Transverse colon (tissue), 4 donors: Measurements from ENCODE around the gene GPX7.

Experiments
- CTCF ChIP-seq, 5 experiments: fragments of 200-600 bp in 3 of 5; fragments of 450-650 bp in 2 of 5; sonication (generic) in 3 of 5; IDR thresholded peaks; 1 replicate in 2 of 5; 2 replicates in 3 of 5; pipeline ENCODE4 v1.5.1; 2016 to 2017; ENCODE audit warnings: antibody characterized with exemption in 5 of 5, inconsistent platforms in 3 of 5, mild to moderate bottlenecking in 2 of 5, moderate library complexity in 1 of 5
- POLR2A ChIP-seq: fragments of 450-650 bp; IDR thresholded peaks from one replicate; pipeline ENCODE4 v1.6.1; 2016; ENCODE audit warnings: antibody characterized with exemption, mild to moderate bottlenecking, moderate library complexity
- POLR2AphosphoS5 ChIP-seq, 3 donors: sonication (generic); formaldehyde crosslinking; IDR thresholded peaks; one replicate each; pipeline ENCODE4 v1.6.1; 2016; ENCODE audit warnings: antibody characterized with exemption in 3 of 3

- no peak for TF ChIP-seq CTCF (IDR thresholded peaks at IDR 0.05)
- no peak for TF ChIP-seq POLR2AphosphoS5 (IDR thresholded peaks at IDR 0.05)
- no peak for TF ChIP-seq POLR2A
Measured at GRCh38 chr1:52623812-52624211, 21.6 kb downstream of the GPX7 start.
